Uterus (tissue), 4 donors: ENCODE measurements around the gene PRKACG. TPM values are rescaled to one million over a fixed set of nuclear protein-coding genes. Genes with fewer than 3 reads are reported as not detected.

Source experiments
- DNase-seq, 2 donors: peaks; one replicate each; pipeline ENCODE4 v3.0.0-alpha.2; 2019 to 2020
- H3K27ac ChIP-seq, 2 donors: fragments of 200-600 bp; sonication (generic); 1 replicate in 1 of 2; 2 replicates in 1 of 2; pipeline ENCODE4 v1.5.1; 2016 to 2018
- H3K27me3 ChIP-seq, 2 donors: fragments of 200-600 bp; sonication (generic); one replicate each; pipeline ENCODE4 v1.5.1; 2018 to 2019; ENCODE audit warnings: control low read depth in 1 of 2
- H3K36me3 ChIP-seq, 2 donors: fragments of 200-600 bp; sonication (generic); one replicate each; pipeline ENCODE4 v1.5.1; 2019; ENCODE audit warnings: control low read depth in 1 of 2
- H3K4me1 ChIP-seq, 2 donors: fragments of 200-600 bp; sonication (generic); one replicate each; pipeline ENCODE4 v1.5.1; 2018 to 2019; ENCODE audit warnings: control low read depth in 1 of 2
- H3K4me3 ChIP-seq, 2 donors: fragments of 200-600 bp; sonication (generic); 1 replicate in 1 of 2; 2 replicates in 1 of 2; pipeline ENCODE4 v1.5.1; 2018 to 2019; ENCODE audit warnings: mild to moderate bottlenecking in 1 of 2
- H3K9me3 ChIP-seq, 2 donors: fragments of 200-600 bp; sonication (generic); one replicate each; pipeline ENCODE4 v1.5.1; 2019; ENCODE audit warnings: control low read depth in 1 of 2
- POLR2A ChIP-seq, 2 donors: fragments of 450-650 bp; IDR thresholded peaks; one replicate each; pipeline ENCODE4 v1.6.1; 2016; ENCODE audit warnings: antibody characterized with exemption in 2 of 2, mild to moderate bottlenecking in 1 of 2, moderate library complexity in 1 of 2
- intact Hi-C: fragments of 100-400 bp; cut with DNase I; formaldehyde crosslinking; loops from one replicate; pipeline ENCODE4 v1.15.1; 2023; ENCODE audit warnings: low total_unique reads
- total RNA-seq, 4 donors: library from RNA; depleted of rRNA in 3 of 4; stranded (reverse); fragments of >200 nt in 3 of 4; gene quantifications; one replicate each; pipeline versions ENCODE4 v1.1.0 to v1.2.4, GENCODE V29; 2014 to 2023
- TF ChIP-seq, protein P1 (sequence below), 4 experiments: fragments of 200-600 bp in 2 of 4; fragments of 450-650 bp in 2 of 4; sonication (generic) in 2 of 4; IDR thresholded peaks; one replicate each; pipeline ENCODE4 v1.5.1; 2016 to 2019; ENCODE audit warnings: antibody characterized with exemption in 4 of 4, mild to moderate bottlenecking in 2 of 4, moderate library complexity in 1 of 4
- donor health status: DM: yes; HTN: yes; CAD: no.

The PRKACG gene
- total RNA-seq, 4 donors from 2014 or later = not detected

DNA sequence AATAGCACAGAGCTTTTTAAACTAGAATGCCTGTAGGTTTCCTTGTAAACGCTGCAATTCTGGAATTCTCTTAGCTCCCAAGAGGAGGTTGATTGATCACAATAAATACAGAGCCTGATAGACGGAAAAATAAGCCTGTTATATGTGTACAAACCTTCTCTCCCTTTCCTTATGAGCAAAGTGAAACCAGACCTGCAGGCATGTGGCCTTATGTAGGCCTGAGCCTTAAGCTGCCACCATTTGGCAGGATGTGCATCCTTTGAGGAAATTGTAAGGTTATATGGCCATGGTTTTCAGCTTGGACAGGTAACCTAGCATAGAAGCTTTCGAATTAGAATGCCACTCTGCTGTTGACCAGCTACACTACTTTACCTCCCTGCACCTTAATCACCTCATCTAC lies 49.1 kb downstream of the PRKACG start:
- no peak overlapping the region for H3K4me3 ChIP-seq
- H3K27me3 ChIP-seq = no peaks in the 10 kb centered on the region
- no peaks in the 10 kb centered on the region for H3K4me1 ChIP-seq
- intact Hi-C loops = no loop called here
- no peak for DNase-seq
- TF ChIP-seq POLR2A (IDR thresholded peaks at IDR 0.05) = no peak
- TF ChIP-seq, protein P1, sequence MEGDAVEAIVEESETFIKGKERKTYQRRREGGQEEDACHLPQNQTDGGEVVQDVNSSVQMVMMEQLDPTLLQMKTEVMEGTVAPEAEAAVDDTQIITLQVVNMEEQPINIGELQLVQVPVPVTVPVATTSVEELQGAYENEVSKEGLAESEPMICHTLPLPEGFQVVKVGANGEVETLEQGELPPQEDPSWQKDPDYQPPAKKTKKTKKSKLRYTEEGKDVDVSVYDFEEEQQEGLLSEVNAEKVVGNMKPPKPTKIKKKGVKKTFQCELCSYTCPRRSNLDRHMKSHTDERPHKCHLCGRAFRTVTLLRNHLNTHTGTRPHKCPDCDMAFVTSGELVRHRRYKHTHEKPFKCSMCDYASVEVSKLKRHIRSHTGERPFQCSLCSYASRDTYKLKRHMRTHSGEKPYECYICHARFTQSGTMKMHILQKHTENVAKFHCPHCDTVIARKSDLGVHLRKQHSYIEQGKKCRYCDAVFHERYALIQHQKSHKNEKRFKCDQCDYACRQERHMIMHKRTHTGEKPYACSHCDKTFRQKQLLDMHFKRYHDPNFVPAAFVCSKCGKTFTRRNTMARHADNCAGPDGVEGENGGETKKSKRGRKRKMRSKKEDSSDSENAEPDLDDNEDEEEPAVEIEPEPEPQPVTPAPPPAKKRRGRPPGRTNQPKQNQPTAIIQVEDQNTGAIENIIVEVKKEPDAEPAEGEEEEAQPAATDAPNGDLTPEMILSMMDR (IDR thresholded peaks at IDR 0.05) = no peak
- no peaks in the 10 kb centered on the region for H3K9me3 ChIP-seq
- H3K36me3 ChIP-seq = no peaks in the 10 kb centered on the region
- no peak overlapping the region for H3K27ac ChIP-seq

DNA sequence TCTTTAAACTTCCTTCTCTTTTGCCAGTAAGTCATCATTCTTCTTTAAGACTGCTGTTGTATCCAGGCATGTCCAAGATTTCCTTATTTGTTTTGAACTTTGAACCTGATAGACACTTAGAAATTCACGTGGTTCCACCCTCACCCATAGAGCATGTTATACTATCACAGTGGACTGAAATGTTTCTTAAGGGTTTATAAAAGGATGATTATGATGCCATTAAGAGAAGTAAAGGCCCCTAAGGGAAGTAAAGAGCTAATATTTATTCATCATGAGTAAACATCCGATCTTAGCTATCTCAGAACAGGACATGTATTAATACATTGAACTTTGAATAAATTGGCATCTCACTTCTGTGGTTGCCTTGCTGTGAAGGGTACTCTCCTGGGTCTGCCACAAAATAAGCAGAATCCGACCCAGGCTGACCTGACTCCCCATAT lies 49.8 kb downstream of the PRKACG start:
- no peaks in the 10 kb centered on the region for H3K36me3 ChIP-seq
- intact Hi-C loops = no loop called here

DNA sequence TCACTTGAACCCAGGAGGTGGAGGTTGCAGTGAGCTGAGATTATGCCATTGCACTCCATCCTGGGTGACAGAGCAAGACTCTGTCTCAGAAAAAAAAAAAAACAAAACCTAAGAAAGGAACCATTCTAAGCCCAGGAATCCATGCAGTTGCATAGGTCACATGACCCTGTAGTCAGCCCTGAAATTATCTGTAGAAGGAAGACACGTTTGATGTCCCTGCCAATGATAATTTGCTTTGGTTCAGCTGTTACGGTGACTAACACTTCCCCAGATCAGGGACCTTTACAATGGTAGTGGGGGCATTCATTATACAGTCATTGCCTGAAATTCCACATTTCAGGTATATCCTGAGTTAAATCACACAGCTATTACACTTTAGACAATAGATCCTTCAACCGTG lies 50.5 kb downstream of the PRKACG start:
- Histone ChIP-seq H3K36me3 (no peaks in the 10 kb centered on the region), H3K9me3 (no peaks in the 10 kb centered on the region), H3K4me1 (no peaks in the 10 kb centered on the region), H3K4me3 (no peak overlapping the region), H3K27me3 (no peaks in the 10 kb centered on the region), H3K27ac (no peak overlapping the region)
- no peak for TF ChIP-seq POLR2A (IDR thresholded peaks at IDR 0.05)
- TF ChIP-seq, protein P1 (IDR thresholded peaks at IDR 0.05) = no peak
- intact Hi-C loops = no loop called here
- no peak for DNase-seq

More for the DNA sequence above, 49.8 kb downstream of the PRKACG start:
- no peaks in the 10 kb centered on the region for H3K27me3 ChIP-seq
- H3K4me1 ChIP-seq = no peaks in the 10 kb centered on the region
- DNase-seq = no peak
- H3K27ac ChIP-seq = peak overlapping the region in 1 of 2 donors; percentile 13
- no peak for TF ChIP-seq POLR2A (IDR thresholded peaks at IDR 0.05)
- TF ChIP-seq, protein P1 (IDR thresholded peaks at IDR 0.05) = no peak
- no peaks in the 10 kb centered on the region for H3K9me3 ChIP-seq
- H3K4me3 ChIP-seq = no peak overlapping the region

Other genes starting within 250 kb of the PRKACG start
- 10 to 100 TPM in 3 of 4 donors, 1 to 10 TPM in 1; 5.9 to 20.3 (median 18.5) TPM for gene FXN, start 21.6 kb upstream of the PRKACG start, total RNA-seq
- 100 to 1,000 TPM in 1 of 4 donors, 10 to 100 TPM in 3; 38.6 to 110 (median 44.7) TPM for gene TJP2, start 160.2 kb upstream of the PRKACG start, total RNA-seq